Renal cortex interstitium (tissue), 11 donors: ENCODE measurements around the gene GARIN5A. TPM values are rescaled to one million over a fixed set of nuclear protein-coding genes. Genes with fewer than 3 reads are reported as not detected.
A peak's percentile ranks its signal among the peaks of the same experiment; 100 is the strongest.

ENCODE experiments used
- DNase-seq, 11 donors: peaks; one replicate each; pipeline ENCODE4 v3.0.0-alpha.2; 2013; ENCODE audit warnings: low read depth in 9 of 11, low spot score in 4 of 11; ENCODE audit errors: extremely low read depth in 1 of 11
- polyA plus RNA-seq, 3 donors: library from polyadenylated mRNA; unstranded; fragments of 120-200 nt; gene quantifications; one replicate each; pipeline ENCODE4 v1.2.1, GENCODE V29; 2013; ENCODE audit not compliant: insufficient read length in 3 of 3

GARIN5A gene
- polyA plus RNA-seq, 3 donors: 6.9 to 10.6 (median 9.8) TPM

DNA sequence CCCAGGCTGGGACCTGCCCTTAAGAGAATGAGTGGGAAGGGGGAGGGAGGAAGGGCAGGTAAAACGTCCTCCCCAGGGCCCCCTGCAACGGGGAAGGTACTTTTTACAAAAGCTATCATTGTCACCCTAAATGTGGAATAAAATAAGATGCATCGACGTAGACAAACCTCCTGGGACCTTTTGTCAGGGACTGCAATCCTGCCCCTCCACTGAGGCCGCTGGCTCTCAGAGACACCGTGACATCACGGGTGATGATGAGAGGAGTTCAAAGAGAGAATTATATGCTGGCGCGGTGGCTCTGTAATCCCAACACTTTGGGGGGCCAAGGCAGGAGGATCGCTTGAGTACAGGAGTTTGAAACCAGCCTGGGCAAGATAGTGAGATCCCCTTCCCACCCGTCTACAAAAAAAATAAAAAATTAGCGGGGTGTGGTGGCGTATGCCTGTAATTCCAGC lies 45.7 kb downstream of the GARIN5A start:
- DNase-seq: no peak

DNA sequence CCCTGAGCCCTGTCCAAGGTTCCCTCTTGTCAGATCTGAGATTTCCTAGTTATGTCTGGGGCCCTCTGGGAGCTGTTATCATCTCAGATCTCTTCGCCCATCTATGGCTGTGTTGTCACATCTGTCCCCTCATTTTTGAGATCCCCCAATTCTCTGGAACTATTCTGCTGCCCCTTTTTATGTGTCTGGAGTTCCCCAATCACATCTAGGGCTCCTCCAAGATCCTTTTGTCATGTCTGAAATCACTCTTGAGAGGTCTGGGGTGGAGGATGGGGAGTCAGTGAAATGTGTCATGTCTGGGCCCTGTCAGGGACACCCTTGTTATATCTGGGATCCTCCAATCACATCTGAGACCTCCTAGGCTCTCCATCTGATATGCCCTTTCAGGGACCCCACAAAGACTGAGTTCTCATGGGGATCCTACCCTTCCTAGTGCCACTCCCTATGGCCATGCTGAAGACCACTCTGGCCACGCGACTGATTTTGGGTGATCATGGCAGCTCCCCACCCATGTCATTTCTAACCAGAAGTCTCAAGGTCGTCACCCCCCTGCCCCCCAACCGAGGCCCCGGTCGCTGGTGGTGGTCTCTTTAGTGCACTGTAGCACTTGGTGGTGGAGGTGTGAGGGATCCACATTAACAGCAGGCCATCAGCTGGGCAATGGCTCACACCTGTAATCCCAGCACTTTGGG lies 47.7 kb downstream of the GARIN5A start:
- no peak for DNase-seq

DNA sequence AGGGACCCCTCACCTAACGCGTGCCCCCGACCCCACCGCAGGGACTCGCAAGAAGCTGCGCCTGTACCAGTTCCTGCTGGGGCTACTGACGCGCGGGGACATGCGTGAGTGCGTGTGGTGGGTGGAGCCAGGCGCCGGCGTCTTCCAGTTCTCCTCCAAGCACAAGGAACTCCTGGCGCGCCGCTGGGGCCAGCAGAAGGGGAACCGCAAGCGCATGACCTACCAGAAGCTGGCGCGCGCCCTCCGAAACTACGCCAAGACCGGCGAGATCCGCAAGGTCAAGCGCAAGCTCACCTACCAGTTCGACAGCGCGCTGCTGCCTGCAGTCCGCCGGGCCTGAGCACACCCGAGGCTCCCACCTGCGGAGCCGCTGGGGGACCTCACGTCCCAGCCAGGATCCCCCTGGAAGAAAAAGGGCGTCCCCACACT lies 48.6 kb downstream of the GARIN5A start:
- DNase-seq: peak; percentile 47 to 88 (median 82)

DNA sequence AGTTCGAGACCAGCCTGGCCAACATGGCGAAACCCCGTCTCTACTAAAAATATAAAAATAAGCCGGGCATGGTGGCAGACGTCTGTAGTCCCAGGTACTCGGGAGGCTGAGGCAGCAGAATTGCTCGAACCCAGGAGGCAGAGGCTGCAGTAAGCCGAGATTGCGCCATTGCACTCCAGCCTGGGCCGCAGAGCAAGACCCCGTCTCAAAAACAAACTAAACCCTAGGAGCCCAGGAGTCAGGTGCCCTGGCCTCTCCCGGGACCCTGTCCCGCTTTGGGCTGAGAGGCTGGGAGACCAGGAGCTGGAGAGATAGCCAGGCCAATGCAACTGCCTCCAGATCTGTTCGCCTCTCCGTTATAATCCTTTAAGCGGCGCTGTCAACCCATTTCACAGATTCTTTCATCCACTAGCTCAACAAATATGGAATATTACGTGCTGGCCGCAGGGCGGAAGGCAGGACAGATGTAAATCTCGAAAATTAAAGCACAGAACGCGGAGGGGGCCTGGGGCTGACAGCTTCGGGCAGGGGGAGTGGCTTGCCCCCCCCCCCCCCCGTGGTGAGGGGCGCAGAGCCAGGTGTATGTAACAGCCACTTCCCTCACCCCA lies 49.2 kb downstream of the GARIN5A start:
- no peak for DNase-seq

DNA sequence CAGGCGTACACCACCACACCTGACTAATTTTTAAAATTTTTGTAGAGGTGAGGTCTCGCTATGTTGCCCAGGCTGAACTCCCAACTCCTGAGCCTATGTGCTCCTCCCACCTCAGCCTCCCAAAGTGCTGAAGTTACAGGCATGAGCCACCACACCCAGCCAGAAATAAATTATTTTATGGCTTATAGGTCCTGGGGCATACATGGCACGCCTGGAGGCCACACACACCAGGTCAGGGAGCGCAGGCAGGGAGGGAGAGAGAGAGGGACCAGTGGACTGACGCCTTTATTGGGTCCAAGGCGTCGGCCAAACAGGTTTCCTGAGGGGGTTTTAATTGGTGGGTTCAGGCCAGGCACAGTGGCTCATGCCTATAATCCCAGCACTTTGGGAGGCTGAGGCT lies 51.1 kb downstream of the GARIN5A start:
- no peak for DNase-seq

DNA sequence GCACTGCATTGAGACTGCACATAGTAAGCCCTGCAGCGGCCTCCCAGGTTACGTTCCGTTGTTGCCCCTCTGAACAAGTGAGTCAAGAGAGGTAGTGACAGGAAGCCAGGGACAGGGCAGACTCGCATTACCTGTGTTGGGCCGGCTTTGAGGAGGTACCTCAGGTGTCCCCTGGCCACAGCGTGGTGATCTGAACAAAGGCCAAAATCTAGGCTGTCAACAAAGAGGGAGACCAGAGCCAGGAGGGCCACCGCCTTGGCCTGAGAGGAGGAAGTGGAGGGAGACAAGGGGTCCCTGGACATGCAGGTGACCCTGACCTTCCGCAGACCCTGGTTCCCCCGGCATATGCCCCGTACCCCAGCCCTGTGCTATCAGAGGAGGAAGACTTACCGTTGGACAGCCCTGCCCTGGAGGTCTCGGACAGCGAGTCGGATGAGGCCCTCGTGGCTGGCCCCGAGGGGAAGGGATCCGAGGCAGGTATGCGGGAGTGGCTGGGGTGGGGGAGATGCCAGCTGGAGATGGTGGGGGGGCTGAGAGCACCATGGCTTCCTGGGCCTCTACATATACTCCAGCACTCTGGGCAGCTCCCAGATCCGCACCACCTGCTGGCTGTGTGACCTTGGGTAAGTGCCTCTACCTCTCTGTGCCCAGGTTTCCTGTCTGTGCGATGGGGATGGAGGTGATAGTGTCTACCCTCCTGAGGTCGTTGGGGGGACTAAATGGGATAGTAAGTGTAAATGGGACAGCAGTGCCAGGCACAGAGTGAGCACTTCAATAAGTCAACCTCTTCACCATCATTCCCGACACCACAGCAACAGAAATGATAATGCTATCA lies 53.2 kb downstream of the GARIN5A start:
- DNase-seq: no peak

DNA sequence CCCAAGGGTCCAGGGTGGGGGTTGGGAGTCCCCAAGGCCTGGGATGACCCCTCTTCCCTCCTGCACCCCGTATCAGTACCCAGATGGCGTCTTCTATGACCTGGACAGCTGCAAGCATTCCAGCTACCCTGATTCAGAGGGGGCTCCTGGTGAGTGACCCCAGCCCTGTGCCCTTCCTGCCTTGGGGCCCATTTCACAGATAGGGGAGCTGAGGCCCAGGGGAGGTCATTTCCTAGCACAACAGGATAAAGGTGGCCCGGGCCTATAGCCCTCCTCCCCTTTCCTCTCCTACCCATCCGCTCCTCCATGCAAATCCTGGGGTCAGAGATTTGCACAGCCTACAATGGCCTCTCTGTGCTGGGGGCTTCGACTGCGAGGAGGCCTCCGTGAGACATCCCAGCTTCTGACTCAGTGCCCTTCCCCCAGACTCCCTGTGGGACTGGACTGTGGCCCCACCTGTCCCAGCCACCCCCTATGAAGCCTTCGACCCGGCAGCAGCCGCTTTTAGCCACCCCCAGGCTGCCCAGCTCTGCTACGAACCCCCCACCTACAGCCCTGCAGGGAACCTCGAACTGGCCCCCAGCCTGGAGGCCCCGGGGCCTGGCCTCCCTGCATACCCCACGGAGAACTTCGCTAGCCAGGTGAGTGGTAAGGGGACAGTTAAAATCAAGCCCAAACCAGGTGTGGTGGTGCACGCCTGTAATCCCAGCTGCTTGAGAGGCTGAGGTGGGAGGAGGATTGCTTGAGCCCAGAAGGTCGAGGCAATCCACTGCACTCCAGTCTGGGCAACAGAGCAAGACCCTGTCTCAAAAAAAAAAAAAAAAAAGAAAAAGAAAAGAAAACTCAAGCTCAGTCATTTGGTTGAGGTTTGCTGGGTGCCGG lies 54.0 kb downstream of the GARIN5A start:
- no peak for DNase-seq

DNA sequence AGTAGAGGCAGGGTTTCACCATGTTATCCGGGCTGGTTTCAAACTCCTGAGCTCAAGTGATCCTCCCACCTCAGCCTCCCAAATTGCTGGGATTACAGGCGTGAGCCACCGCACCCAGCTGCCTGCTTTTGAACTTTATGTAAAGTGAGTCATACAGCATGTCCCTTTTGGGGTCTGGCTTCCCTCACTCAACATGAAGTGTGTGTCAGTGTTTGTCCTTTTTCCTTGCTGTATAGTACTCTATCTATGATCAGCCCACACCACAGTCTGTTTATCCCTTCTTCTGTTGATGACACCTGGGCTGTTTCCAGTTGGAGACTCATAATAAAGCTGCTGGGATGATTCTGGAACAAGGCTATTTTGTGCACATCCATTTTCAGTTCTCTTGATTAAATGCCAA lies 55.8 kb downstream of the GARIN5A start:
- no peak for DNase-seq

DNA sequence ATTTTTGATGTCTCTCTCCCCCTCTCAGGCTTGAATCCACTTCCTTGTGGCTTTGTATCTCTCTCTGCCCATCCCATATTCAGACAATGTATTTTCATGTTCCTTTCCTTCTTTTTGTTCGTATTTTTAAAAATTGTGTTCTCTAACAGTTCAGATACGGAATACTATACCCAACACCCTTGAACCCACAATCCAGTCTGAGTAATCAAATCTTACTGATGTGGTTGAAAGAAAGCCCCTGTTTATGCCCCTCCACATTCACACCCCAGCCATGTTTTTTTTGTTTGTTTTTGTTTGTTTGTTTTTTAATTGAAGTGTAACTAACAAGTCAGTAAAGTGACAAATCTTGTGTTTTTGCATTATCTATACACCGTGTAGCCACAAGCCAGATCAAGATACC lies 56.5 kb downstream of the GARIN5A start:
- no peak for DNase-seq

DNA sequence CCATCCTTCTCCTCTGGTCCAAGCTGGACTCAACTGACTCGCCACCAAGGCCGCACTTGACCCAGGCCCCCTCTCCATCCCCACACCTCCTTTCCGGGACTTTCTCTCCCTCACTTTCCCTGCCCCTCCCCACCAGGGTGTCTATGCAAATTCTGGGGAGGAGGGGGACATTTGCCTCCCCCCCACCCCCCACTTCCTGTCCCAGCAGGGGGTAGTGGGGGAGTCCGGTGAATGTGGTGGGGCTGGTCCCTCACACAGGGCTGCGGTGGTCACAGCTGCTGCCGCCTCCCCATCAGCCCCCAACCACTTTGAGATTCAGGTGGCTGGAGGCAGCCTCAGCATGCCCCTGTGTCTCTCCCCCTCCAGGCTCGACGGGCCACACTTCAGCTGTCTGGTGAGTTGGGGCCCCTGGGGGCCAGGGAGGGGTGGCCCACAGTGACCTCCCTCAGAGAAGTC lies 57.0 kb downstream of the GARIN5A start:
- DNase-seq: no peak

DNA sequence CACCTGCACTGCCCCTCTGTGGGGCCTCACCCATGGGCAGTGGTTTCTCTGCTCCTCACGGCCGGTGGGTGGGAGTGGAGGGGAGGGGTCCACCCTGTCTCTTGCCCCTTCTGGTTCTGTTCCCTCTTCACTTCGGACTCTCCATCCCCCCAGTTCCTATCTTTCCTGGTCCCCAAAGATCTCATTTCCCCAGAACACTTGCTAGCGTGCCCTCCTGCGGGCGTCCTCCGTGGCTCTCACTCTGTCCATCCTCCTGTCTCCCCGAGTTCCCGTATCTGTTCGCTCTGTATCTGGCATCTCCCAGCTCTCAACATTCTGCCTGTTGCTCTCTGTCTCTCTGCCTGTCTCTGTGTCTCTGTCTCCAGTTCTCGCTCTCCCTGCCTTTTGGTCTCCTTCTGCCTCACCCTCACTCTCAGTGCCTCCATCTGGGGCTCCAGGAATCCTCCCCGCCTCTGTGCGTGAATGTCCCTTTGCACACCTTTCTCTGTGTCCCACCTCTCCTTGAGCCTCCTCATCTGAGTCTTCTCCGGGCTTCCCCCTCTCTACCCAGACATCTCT lies 57.5 kb downstream of the GARIN5A start:
- DNase-seq: no peak

DNA sequence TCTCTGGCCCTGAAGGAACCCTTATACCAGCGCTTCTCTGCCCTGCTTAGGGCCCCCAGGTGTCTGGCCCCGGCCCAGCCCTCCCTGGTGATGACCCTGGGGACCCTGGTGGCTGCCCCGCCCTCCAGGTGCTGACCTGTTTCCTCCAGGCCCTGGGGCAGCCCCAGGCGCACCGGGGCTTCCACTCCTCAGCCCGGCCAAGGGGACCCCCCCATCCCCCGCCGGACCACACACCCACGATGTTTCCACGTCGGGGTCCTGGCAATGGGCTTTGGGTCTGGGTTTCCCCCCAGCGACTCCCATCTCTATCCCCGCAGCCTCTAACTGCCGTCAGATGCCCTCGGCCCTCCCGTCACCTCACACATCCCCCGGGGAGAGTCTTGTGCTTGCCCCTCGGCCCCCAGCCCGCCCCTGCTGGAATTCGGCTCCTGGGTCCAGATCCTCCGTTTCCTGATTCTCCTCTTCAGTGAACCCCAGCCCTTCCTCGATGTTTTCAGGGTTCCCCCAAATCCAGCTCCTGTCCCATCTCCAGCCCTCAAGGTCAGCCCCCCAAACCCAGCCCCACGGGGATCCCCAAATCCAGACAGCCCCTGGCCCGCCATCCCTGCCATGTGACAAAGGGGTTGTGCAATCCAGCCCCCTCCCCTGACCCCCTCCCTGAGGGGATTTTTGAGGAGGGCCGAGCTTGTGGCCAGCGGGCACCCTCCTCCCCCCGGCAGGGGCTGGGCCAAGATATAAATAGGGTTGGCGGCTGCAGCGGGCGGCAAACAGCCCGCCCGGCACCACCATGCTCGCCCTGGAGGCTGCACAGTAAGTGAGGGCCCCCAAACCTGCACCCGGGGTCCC lies 58.2 kb downstream of the GARIN5A start, which contains the start of gene SPIB:
Gene SPIB (plus strand): TSS at position 763 of the 846 bp plus-strand sequence. CDS start 25 bp downstream, at position 788.
- DNase-seq: no peak

DNA sequence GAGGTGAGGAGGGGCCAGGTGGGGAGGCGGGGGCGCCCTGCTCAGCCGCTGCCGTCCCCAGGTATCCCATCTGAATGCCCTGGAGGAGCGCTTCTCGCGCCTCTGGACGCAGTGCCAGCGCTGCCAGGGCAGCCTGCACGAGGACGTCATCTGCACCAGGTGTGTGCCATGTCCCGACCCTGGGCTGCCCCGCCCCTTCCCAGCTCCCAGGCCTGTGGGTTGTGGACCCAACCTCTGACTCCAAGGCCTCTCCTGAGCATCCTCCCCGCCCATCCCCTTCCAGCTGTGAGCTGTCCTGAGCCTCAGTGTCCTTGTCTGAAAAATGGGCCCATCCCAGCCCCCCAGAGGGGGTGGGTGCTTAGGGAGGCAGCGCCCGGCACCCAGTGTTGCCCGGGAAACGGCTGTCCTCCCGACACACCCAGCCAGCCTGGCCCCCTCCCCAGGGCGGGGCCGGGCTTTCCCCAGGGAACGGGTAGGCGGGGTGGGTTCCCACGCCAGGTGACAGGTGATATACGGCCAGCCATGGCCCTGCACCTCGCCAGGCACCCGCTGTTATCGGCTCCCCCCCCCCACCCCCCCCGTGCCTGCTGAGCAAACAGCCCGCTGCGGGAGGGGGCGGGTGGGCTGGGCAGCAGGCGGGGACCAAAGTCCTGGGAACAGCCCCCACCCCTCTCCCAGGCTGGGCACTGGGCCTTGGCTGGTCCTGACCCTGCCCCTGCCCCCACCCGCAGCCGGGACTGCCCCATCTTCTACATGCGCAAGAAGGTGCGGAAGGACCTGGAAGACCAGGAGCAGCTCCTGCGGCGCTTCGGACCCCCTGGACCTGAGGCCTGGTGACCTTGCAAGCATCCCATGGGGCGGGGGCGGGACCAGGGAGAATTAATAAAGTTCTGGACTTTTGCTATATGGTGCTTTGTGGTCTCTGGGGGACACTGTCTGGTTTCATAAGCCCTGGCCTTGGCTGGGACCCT lies 59.3 kb downstream of the GARIN5A start:
- no peak for DNase-seq
